OCI-LY3 (cell line): ENCODE measurements around the gene LTBP4.

Source experiments
- CTCF ChIP-seq: fragments of 200-600, 300-600 bp; sonication (generic); IDR thresholded peaks from 2 replicates; pipeline ENCODE4 v1.5.1; 2014; ENCODE audit warnings: antibody characterized with exemption, low read length, low read depth
- EZH2phosphoT487 ChIP-seq: fragments of 200-600 bp; shearing (Covaris generic); IDR thresholded peaks from 2 replicates; pipeline ENCODE4 v1.6.1; 2018; ENCODE audit warnings: antibody characterized with exemption, mixed run types, low read depth

GRCh38 chr19:40610396-40611064 is 9.4 kb downstream of the LTBP4 start:
- TF ChIP-seq CTCF (no peak), EZH2phosphoT487 (no peak)
